ENCODE results near the gene SCAF1. TPM values are rescaled to one million over a fixed set of nuclear protein-coding genes. Genes with fewer than 3 reads are reported as not detected.

SCAF1 gene
- total and polyA plus RNA-seq, 3 donors from 2014 or later = 51.4 to 78.1 (median 70.8) TPM

GRCh38 chr19:49594157-49594992, 47.6 kb upstream of the SCAF1 start:
- intact Hi-C loops (cut with DNase I; ENCODE audit: low total_unique reads) = no loop called here
- WGBS, 2 donors = 89 to 90% methylated on average over 30 to 35 of the region's 35 CpGs

GRCh38 chr19:49594993-49595818, 46.8 kb upstream of the SCAF1 start:
- Histone ChIP-seq H3K36me3 (ENCODE audit: low read depth, missing control alignments) (no peaks in the 10 kb centered on the region), H3K27me3 (no peaks in the 10 kb centered on the region), H3K4me1 (peaks cover 18% of the 10 kb centered on the region), H3K27ac (no peak overlapping the region), H3K9me3 (no peaks in the 10 kb centered on the region), H3K4me3 (no peak overlapping the region)
- intact Hi-C loops (cut with DNase I; ENCODE audit: low total_unique reads) = no loop called here
- DNase-seq = no peak
- 91% methylated on average over 12 to 34 of the region's 35 CpGs for WGBS, 2 donors
- TF ChIP-seq, protein P1, sequence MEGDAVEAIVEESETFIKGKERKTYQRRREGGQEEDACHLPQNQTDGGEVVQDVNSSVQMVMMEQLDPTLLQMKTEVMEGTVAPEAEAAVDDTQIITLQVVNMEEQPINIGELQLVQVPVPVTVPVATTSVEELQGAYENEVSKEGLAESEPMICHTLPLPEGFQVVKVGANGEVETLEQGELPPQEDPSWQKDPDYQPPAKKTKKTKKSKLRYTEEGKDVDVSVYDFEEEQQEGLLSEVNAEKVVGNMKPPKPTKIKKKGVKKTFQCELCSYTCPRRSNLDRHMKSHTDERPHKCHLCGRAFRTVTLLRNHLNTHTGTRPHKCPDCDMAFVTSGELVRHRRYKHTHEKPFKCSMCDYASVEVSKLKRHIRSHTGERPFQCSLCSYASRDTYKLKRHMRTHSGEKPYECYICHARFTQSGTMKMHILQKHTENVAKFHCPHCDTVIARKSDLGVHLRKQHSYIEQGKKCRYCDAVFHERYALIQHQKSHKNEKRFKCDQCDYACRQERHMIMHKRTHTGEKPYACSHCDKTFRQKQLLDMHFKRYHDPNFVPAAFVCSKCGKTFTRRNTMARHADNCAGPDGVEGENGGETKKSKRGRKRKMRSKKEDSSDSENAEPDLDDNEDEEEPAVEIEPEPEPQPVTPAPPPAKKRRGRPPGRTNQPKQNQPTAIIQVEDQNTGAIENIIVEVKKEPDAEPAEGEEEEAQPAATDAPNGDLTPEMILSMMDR (IDR thresholded peaks at IDR 0.05) = no peak
- no peak for TF ChIP-seq POLR2A (IDR thresholded peaks at IDR 0.05)

More at GRCh38 chr19:49594157-49594992, 47.6 kb upstream of the SCAF1 start:
- no peak for DNase-seq
- H3K27ac ChIP-seq = peak overlapping the region; percentile 65 to 79
- no peaks in the 10 kb centered on the region for H3K9me3 ChIP-seq
- TF ChIP-seq POLR2A (IDR thresholded peaks at IDR 0.05) = no peak
- TF ChIP-seq, protein P1 (IDR thresholded peaks at IDR 0.05) = no peak
- H3K36me3 ChIP-seq (ENCODE audit: low read depth, missing control alignments) = no peaks in the 10 kb centered on the region
- H3K4me1 ChIP-seq = peaks cover 18% of the 10 kb centered on the region
- no peak overlapping the region for H3K4me3 ChIP-seq
- H3K27me3 ChIP-seq = no peaks in the 10 kb centered on the region

DNA sequence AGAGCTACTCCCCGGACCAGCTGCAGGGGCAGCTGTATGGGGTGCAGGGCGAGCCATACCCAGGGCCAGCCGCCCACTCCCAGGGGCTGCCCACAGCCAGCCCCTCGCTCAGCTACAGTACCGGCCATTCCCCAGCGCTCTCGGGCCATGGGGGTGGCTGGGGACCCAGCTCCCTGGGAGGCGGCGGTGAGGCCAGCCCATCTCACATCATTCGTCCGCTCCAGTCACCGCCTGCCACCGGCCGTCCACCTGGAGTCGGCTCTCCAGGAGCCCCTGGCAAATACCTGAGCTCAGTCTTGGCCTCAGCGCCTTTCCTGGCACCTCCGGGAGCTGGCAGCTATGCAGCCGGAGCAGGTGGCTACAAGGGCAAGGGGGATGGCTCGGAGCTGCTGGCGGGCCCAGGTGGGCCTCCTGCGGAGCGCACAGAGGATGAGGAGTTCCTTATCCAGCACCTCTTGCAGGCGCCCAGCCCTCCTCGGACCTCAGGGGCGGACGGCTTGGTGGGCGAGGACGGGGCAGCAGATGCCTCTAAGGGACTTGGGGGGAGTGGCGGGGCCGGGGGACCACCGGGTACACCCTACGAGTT, 46.1 kb upstream of the SCAF1 start:
- Histone ChIP-seq H3K4me3 (no peak overlapping the region), H3K27ac (no peak overlapping the region), H3K36me3 (ENCODE audit: low read depth, missing control alignments) (no peaks in the 10 kb centered on the region), H3K9me3 (no peaks in the 10 kb centered on the region), H3K4me1 (peaks cover 18% of the 10 kb centered on the region), H3K27me3 (no peaks in the 10 kb centered on the region)
- WGBS, 2 donors = 87 to 90% methylated on average over 10 to 32 of the region's 32 CpGs
- no peak for TF ChIP-seq POLR2A (IDR thresholded peaks at IDR 0.05)
- TF ChIP-seq, protein P1 (IDR thresholded peaks at IDR 0.05) = no peak
- DNase-seq = no peak
- intact Hi-C loops (cut with DNase I; ENCODE audit: low total_unique reads) = no loop called here

GRCh38 chr19:49596407-49596806, 45.6 kb upstream of the SCAF1 start:
- no peaks in the 10 kb centered on the region for H3K9me3 ChIP-seq
- DNase-seq = no peak
- H3K27me3 ChIP-seq = no peaks in the 10 kb centered on the region
- H3K27ac ChIP-seq = no peak overlapping the region
- intact Hi-C loops (cut with DNase I; ENCODE audit: low total_unique reads) = no loop called here
- 88% methylated on average over 15 of the region's 15 CpGs; no CpG with 5 or more reads in 1 of the 2 donors for WGBS, 2 donors
- no peak for TF ChIP-seq POLR2A (IDR thresholded peaks at IDR 0.05)
- TF ChIP-seq, protein P1 (IDR thresholded peaks at IDR 0.05) = no peak
- H3K36me3 ChIP-seq (ENCODE audit: low read depth, missing control alignments) = no peaks in the 10 kb centered on the region
- peak overlapping the region in 1 of 2 donors; percentile 55 for H3K4me3 ChIP-seq
- peaks cover 18% of the 10 kb centered on the region for H3K4me1 ChIP-seq
